HUES48 (cell line): ENCODE data around the gene NADK2.

ENCODE experiments used
- H3K27ac ChIP-seq: one replicate; pipeline ENCODE4 v1.7.0; 2013; ENCODE audit warnings: low read depth, low read length, inconsistent platforms
- H3K27me3 ChIP-seq: 2 replicates; pipeline ENCODE4 v1.6.1; 2013; ENCODE audit warnings: mild to moderate bottlenecking, low read length; ENCODE audit not compliant: control insufficient read depth, insufficient read depth
- H3K36me3 ChIP-seq: 2 replicates; pipeline ENCODE4 v1.6.1; 2013; ENCODE audit warnings: low read length; ENCODE audit not compliant: control insufficient read depth, insufficient read depth
- H3K4me1 ChIP-seq: 2 replicates; pipeline ENCODE4 v1.6.1; 2013; ENCODE audit warnings: mild to moderate bottlenecking, low read length; ENCODE audit not compliant: control insufficient read depth, insufficient read depth
- H3K4me3 ChIP-seq: 2 replicates; pipeline ENCODE4 v1.5.1; 2013; ENCODE audit warnings: mild to moderate bottlenecking, low read depth, low read length
- H3K9ac ChIP-seq: 2 replicates; pipeline ENCODE4 v1.6.1; 2013; ENCODE audit warnings: mild to moderate bottlenecking, low read depth, low read length, moderate library complexity
- H3K9me3 ChIP-seq: 2 replicates; pipeline ENCODE4 v1.6.1; 2013; ENCODE audit warnings: low read length; ENCODE audit not compliant: control insufficient read depth, insufficient read depth

NADK2 gene

DNA sequence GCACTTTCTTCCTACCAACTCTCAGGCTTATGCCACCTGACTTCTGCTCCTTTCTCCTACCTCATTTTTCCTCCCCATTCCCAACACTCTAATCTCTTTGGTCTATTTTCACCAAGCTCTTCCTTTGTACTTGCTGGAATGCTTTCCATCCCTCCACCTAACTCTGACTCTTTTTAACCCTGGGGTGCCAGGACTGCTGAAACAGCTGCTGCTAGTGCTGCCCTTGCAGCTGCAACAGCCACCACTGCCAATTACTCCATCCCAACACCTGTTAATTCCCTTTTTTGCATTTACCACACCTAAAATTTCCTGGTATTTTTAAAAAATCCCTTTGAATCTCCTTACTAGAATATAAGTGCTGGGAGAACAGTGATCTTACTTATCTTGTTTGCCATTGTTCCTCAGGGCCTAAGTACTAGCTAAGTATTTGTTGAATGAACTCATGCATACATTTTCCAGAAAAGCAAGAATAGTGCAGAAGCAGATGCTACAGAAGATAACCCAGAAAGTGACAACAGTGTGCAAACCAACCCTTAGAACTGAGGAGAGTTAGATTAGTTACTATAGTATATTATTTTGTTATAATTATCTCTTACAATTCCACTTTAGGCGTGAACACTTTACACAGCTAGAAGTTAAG, 11.5 kb downstream of the NADK2 start:
- no peaks in the 10 kb centered on the region for H3K27me3 ChIP-seq
- no peaks in the 10 kb centered on the region for H3K4me1 ChIP-seq
- H3K9me3 ChIP-seq = no peaks in the 10 kb centered on the region
- peaks cover 6% of the 10 kb centered on the region; the same call in 1 of the 2 replicates for H3K36me3 ChIP-seq
- H3K9ac ChIP-seq = no peak overlapping the region
- no peak overlapping the region for H3K4me3 ChIP-seq
- H3K27ac ChIP-seq = no peak overlapping the region

DNA sequence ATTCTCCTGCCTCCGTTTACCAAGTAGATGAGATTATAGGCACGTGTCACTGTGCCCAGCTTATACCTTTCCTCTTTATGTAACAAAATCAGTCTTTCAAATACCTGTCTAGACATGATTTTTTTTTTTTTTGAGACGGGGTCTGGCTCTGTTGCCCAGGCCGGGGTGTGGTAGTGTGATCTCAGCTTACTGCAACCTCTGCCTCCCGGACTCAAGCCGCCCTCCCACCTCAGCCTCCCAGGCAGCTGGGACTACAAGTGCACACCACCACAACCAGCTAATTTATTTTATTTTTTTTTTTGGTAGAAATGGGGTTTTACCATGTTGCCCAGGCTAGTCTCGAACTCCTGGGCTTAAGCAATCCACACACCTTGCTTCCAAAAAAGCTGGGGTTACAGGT, 13.2 kb downstream of the NADK2 start:
- H3K9me3 ChIP-seq = no peaks in the 10 kb centered on the region
- no peak overlapping the region for H3K9ac ChIP-seq
- H3K4me3 ChIP-seq = no peak overlapping the region
- peaks cover 13% of the 10 kb centered on the region for H3K36me3 ChIP-seq
- no peaks in the 10 kb centered on the region for H3K27me3 ChIP-seq
- no peak overlapping the region for H3K27ac ChIP-seq
- no peaks in the 10 kb centered on the region for H3K4me1 ChIP-seq

DNA sequence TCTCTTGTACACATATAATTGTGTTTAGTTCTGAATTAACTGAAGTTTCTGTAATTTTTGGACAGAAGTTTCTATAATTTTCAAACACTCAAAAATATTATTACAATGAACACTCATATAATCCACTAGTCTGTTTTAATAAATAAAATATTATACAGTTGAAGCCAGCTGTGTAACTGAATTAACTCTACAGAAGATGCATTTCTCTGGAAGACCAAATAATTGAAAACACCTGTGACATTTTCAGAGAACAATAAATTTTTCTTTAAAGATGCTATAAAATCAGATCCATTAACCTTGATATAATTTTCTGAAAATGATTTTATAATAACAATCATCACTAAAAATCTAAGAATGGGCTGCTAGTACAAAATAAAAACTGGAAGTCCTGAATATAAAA, 14.7 kb downstream of the NADK2 start:
- H3K4me1 ChIP-seq = no peaks in the 10 kb centered on the region
- no peak overlapping the region for H3K27ac ChIP-seq
- H3K27me3 ChIP-seq = no peaks in the 10 kb centered on the region
- H3K4me3 ChIP-seq = no peak overlapping the region
- H3K36me3 ChIP-seq = peaks cover 13% of the 10 kb centered on the region
- no peaks in the 10 kb centered on the region for H3K9me3 ChIP-seq
- no peak overlapping the region for H3K9ac ChIP-seq

DNA sequence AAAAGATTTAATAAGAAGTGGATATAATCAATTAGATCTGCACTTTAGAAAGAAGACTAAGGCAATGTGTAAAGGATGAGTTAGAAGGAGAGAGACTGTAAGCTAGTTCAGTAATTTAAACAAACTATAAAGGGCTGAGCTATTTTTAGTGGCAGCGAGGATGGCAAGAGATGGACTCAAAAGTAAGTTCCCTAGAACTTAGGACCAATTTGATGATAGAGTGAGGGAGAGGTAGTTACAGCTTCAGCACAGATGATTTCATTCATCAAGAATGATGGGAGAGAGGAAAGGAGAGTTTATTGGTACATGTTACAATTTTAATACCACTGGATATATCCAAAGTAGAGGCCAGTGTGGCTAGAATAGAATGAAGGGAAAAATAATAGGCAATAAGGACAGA, 19.1 kb downstream of the NADK2 start:
- Histone ChIP-seq H3K9ac (no peak overlapping the region), H3K4me1 (no peaks in the 10 kb centered on the region), H3K27ac (no peak overlapping the region), H3K4me3 (no peak overlapping the region), H3K27me3 (no peaks in the 10 kb centered on the region), H3K36me3 (peaks cover 16% of the 10 kb centered on the region), H3K9me3 (no peaks in the 10 kb centered on the region)

DNA sequence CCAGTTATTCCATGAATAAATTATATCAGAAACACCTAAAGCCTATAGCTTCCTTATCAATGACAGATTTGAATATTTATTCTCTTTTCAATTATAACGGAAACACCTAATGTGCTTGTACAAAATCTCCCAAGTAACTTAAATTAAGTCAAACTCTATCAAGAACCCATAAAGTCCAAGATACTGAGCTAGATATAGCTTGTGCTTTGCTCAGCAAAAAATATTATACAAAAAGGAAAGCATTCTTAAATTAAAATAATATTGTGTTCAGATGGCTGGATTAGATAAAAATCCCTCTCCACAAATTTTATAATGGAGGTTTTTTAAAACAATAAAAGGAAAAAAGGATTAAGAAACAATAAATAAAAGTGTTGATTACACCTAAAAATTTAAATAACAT, 23.7 kb downstream of the NADK2 start:
- H3K4me3 ChIP-seq = no peak overlapping the region
- H3K4me1 ChIP-seq = no peaks in the 10 kb centered on the region
- no peaks in the 10 kb centered on the region for H3K9me3 ChIP-seq
- H3K36me3 ChIP-seq = peaks cover 16% of the 10 kb centered on the region
- no peaks in the 10 kb centered on the region for H3K27me3 ChIP-seq
- H3K9ac ChIP-seq = no peak overlapping the region
- H3K27ac ChIP-seq = no peak overlapping the region

DNA sequence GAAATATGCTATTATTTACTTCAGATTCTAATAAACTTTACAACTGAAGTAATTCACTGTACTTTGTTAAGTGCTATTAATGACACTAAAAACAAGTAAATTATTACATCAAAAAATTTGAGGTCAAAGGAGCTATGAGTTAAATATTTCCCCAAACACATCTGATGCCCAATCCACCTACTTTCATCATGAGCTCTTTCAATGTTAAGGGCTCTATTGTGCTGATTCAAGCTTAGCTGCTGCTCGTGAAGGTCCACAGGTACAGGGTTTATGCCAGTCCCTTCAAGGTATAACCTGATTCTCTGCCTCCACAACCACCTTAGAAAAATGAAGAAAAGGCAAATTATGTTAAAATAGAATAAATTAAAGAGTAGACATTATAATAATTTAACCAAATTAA, 24.2 kb downstream of the NADK2 start:
- no peak overlapping the region for H3K27ac ChIP-seq
- no peak overlapping the region for H3K4me3 ChIP-seq
- no peak overlapping the region for H3K9ac ChIP-seq
- peaks cover 16% of the 10 kb centered on the region for H3K36me3 ChIP-seq
- no peaks in the 10 kb centered on the region for H3K9me3 ChIP-seq
- no peaks in the 10 kb centered on the region for H3K4me1 ChIP-seq
- H3K27me3 ChIP-seq = no peaks in the 10 kb centered on the region

DNA sequence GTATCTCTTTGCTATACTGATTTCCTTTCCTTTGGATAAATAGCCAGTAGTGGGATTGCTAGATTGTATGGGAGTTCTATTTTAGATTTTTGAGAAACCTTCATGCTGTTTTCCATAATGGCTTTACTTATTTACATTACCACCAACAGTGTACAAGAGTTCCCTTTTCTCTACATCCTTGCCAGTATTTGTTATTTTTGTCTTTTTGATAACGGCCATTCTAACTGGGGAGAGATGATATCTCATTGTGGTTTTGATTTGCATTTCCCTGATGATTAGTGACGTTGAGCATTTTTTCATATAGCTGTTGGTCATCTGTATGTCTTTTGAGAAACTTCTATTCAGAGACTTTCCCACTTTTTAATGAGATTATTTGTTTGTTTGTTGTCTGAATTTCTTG, 25.8 kb downstream of the NADK2 start:
- Histone ChIP-seq H3K27ac (no peak overlapping the region), H3K9ac (no peak overlapping the region), H3K27me3 (no peaks in the 10 kb centered on the region), H3K4me3 (no peak overlapping the region), H3K4me1 (no peaks in the 10 kb centered on the region), H3K9me3 (no peaks in the 10 kb centered on the region), H3K36me3 (peaks cover 16% of the 10 kb centered on the region)

DNA sequence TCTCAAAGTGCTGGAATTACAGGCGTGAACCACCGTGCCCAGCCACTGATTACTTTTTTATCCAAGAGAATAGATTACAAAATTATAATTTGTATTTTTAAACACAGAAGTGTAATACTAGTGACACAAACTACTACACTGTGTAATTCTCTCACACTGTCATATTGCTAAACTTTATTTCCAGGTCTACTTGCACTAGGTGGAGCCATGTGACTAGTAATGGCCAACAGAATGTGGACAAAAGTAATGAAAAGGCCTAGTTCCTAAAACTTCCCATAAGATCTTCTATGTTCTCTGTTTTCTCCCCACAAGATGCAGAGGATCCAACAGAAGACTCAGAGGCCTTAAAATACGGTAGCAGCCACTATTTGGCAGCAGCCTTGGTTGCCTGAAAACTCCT, 27.3 kb downstream of the NADK2 start:
- no peaks in the 10 kb centered on the region for H3K9me3 ChIP-seq
- no peak overlapping the region for H3K9ac ChIP-seq
- H3K4me3 ChIP-seq = no peak overlapping the region
- no peaks in the 10 kb centered on the region for H3K4me1 ChIP-seq
- H3K27ac ChIP-seq = no peak overlapping the region
- no peaks in the 10 kb centered on the region for H3K27me3 ChIP-seq
- peaks cover 16% of the 10 kb centered on the region; the same call in 1 of the 2 replicates for H3K36me3 ChIP-seq

DNA sequence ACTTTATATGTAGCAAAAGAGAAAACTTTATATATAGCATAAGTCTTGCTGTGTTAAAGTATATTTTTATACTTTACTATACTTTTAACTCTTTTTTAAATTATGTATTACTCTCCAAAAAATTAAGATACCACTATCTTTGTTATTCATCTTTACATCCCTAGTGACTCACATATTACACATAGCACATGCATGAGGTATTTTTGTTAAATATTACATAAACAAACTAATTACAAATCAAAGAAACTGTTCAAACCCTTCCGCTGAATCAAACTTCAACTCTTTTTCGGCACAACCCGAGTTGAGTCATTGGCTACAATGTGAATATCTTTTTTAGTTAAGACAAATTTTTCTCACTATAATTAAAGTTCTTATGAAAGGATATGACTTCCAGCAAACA, 32.1 kb downstream of the NADK2 start:
- Histone ChIP-seq H3K4me1 (no peaks in the 10 kb centered on the region), H3K9ac (no peak overlapping the region), H3K36me3 (no peaks in the 10 kb centered on the region), H3K27ac (no peak overlapping the region), H3K4me3 (no peak overlapping the region), H3K9me3 (no peaks in the 10 kb centered on the region), H3K27me3 (no peaks in the 10 kb centered on the region)

DNA sequence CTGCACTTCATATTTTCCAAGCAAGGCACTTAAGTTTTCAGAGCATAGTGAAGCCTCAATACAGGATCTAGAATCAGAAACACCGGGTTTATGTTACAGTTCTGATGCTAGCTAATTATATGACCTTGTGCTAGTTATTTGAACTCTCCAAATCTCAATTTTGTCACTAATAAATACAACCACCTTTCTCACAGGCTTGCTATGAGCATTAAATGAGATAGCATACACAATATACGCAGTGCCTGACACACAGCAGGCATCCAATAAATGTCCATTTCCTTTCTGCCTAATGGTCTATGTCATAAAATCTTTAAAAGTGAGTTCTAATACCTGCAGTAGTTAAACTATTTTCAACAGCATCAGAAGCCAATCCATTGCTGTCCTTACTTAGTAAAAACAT, 32.9 kb downstream of the NADK2 start:
- H3K9ac ChIP-seq = no peak overlapping the region
- H3K27me3 ChIP-seq = no peaks in the 10 kb centered on the region
- no peak overlapping the region for H3K4me3 ChIP-seq
- no peaks in the 10 kb centered on the region for H3K36me3 ChIP-seq
- H3K4me1 ChIP-seq = no peaks in the 10 kb centered on the region
- no peaks in the 10 kb centered on the region for H3K9me3 ChIP-seq
- no peak overlapping the region for H3K27ac ChIP-seq

DNA sequence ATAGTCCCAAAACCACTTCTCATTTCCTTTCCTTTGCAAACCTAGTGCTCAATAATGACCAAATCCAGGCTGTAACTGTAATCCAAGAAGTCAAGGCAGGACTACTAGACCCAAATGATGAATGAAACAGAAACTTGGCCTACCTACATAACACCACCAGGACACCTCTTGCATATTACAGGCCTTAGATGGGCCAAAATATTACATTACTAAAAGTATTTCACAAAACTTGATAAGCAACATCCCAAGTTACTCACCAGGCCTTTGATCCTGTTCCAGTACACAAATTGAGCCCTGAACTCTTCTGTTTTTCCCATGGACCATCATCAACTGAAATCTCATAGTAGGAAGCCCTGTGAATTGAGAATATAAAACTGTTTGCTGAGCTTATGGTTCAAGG, 34.8 kb downstream of the NADK2 start:
- Histone ChIP-seq H3K9me3 (no peaks in the 10 kb centered on the region), H3K4me1 (no peaks in the 10 kb centered on the region), H3K27ac (no peak overlapping the region), H3K4me3 (no peak overlapping the region), H3K36me3 (no peaks in the 10 kb centered on the region), H3K27me3 (no peaks in the 10 kb centered on the region), H3K9ac (no peak overlapping the region)

DNA sequence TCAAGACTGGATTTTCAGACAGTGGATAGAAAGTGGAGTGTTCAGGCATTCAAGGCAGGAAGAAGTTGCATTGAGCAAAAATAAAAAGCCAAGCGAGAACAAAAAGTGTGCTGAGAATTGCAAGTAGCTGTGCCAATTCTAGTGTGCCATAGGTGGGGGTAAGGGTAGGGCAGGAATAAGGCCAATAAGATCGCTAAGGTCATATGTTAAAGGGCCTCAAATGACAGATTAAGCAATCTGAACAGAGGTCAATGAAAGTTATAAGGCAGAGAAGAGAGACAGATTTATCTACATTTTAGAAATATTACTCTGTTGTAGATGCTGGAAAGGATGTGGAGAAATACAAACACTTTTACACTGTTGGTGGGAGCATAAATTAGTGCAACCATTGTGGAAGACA, 36.4 kb downstream of the NADK2 start:
- Histone ChIP-seq H3K4me1 (no peaks in the 10 kb centered on the region), H3K27me3 (no peaks in the 10 kb centered on the region), H3K4me3 (no peak overlapping the region), H3K27ac (no peak overlapping the region), H3K36me3 (peaks cover 4% of the 10 kb centered on the region; the same call in 1 of the 2 replicates), H3K9ac (no peak overlapping the region), H3K9me3 (no peaks in the 10 kb centered on the region)
